OCI-LY7 (cell line): ENCODE results near the gene SPNS2.

Experiments
- CTCF ChIP-seq: fragments of 200-600 bp; sonication (generic); conservative IDR thresholded peaks from 2 replicates; pipeline ENCODE4 v1.5.1; 2014; ENCODE audit warnings: mild to moderate bottlenecking, antibody characterized with exemption, low read length, moderate library complexity, mixed read lengths
- EZH2phosphoT487 ChIP-seq: fragments of 200-600 bp; sonication (generic); IDR thresholded peaks from 2 replicates; pipeline ENCODE4 v1.6.1; 2018; ENCODE audit warnings: low read depth, borderline replicate concordance, mild to moderate bottlenecking, mixed run types, antibody characterized with exemption, low read length, moderate library complexity, mixed read lengths

GRCh38 chr17:4558347-4558971 is 59.8 kb downstream of the SPNS2 start:
- TF ChIP-seq CTCF (no peak), EZH2phosphoT487 (no peak)
